HG02623 (cell line): ENCODE measurements around the gene FCER1A.
"Not testable (repeated sequence)": the region's sequence is repeated elsewhere in the genome, so short reads cannot be mapped to it uniquely, and the experiment has no call there.

ENCODE experiments used
- ATAC-seq: cut with Tn5 transposase; IDR thresholded peaks from one replicate; pipeline ENCODE4 v1.9.1; 2021; ENCODE audit warnings: moderate library complexity; ENCODE audit not compliant: unreplicated experiment

Gene FCER1A

DNA sequence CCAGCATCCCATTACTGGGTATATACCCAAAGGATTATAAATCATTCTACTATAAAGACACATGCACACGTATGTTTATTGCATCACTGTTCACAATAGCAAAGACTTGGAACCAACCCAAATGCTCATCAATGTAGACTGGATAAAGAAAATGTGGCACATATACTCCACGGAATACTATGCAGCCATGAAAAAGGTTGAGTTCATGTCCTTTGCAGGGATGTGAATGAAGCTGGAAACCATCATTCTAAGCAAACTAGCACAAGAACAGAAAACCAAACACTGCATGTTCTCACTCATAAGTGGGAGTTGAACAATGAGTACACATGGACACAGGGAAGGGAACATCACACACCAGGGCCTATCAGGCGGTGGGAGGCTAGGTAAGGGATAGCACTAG, 47.2 kb downstream of the FCER1A start:
- not testable (repeated sequence) for ATAC-seq

GRCh38 chr1:159352436-159352835, 50.3 kb downstream of the FCER1A start:
- no peak for ATAC-seq
